Measurements from ENCODE around the gene DNAL1.
A peak's percentile ranks its signal among the peaks of the same experiment; 100 is the strongest.
"Not testable (repeated sequence)": the region's sequence is repeated elsewhere in the genome, so short reads cannot be mapped to it uniquely, and the experiment has no call there.

DNAL1 gene

GRCh38 chr14:73644531-73645247 is at the start of gene DNAL1:
DNAL1 (plus strand) TSS chr14:73644986; CDS start chr14:73645040, 54 bp downstream.
- peak; percentile 83 for DNase-seq

GRCh38 chr14:73599499-73599898 is 45.3 kb upstream of the DNAL1 start:
- DNase-seq: no peak

GRCh38 chr14:73602994-73603393 is 41.8 kb upstream of the DNAL1 start:
- no peak for DNase-seq

GRCh38 chr14:73606271-73606670 is 38.5 kb upstream of the DNAL1 start:
- DNase-seq: no peak

- no peak for DNase-seq
Measured at GRCh38 chr14:73607241-73607640, 37.5 kb upstream of the DNAL1 start.

- DNase-seq: no peak
Measured at GRCh38 chr14:73610687-73611086, 34.1 kb upstream of the DNAL1 start.

- DNase-seq: peak; percentile 38
Measured at GRCh38 chr14:73612339-73613045, 32.3 kb upstream of the DNAL1 start, which contains the start of gene ACOT6. ACOT6 (plus strand) TSS chr14:73612517; CDS start chr14:73612572, 55 bp downstream.

GRCh38 chr14:73613046-73613383 is 31.8 kb upstream of the DNAL1 start:
- DNase-seq: no peak

- no peak for DNase-seq
Measured at GRCh38 chr14:73613419-73613963, 31.3 kb upstream of the DNAL1 start.

- DNase-seq: no peak
Measured at GRCh38 chr14:73616831-73617230, 28.0 kb upstream of the DNAL1 start.

- DNase-seq: no peak
Measured at GRCh38 chr14:73619524-73619923, 25.3 kb upstream of the DNAL1 start.

GRCh38 chr14:73620268-73620667 is 24.5 kb upstream of the DNAL1 start:
- no peak for DNase-seq

- no peak for DNase-seq
Measured at GRCh38 chr14:73623504-73624054, 21.2 kb upstream of the DNAL1 start.

- DNase-seq: no peak
Measured at GRCh38 chr14:73625706-73626105, 19.1 kb upstream of the DNAL1 start.

GRCh38 chr14:73627151-73627558 is 17.6 kb upstream of the DNAL1 start:
- no peak for DNase-seq

GRCh38 chr14:73630009-73630780 is 14.6 kb upstream of the DNAL1 start:
- DNase-seq: no peak

- DNase-seq: peak; percentile 46
Measured at GRCh38 chr14:73633116-73634010, 11.4 kb upstream of the DNAL1 start.

GRCh38 chr14:73634011-73634833 is 10.6 kb upstream of the DNAL1 start:
- DNase-seq: no peak

- not testable (repeated sequence) for DNase-seq
Measured at GRCh38 chr14:73636355-73636754, 8.4 kb upstream of the DNAL1 start.

GRCh38 chr14:73637830-73638229 is 7.0 kb upstream of the DNAL1 start:
- DNase-seq: no peak

GRCh38 chr14:73640796-73641365 is 3.9 kb upstream of the DNAL1 start:
- no peak for DNase-seq

Measured in activated T-cell treated with anti-CD3 and anti-CD28 coated beads for 4 hours (primary cell).